ENCODE results near the gene SCD.
A peak's percentile ranks its signal among the peaks of the same experiment; 100 is the strongest.
"Not testable (repeated sequence)": the region's sequence is repeated elsewhere in the genome, so short reads cannot be mapped to it uniquely, and the experiment has no call there.

SCD gene
- 5.4 to 43.6 (median 17.6) reads per million in 4 experiments for total RNA-seq

GRCh38 chr10:100346765-100347567 lies at the start of gene SCD:
Gene SCD, plus strand, starts transcription at chr10:100347233. Its CDS starts 272 bp downstream, at chr10:100347505.
- peak; percentile 62 for DNase-seq

- no peak for DNase-seq
Measured at GRCh38 chr10:100297242-100297641, 49.8 kb upstream of the SCD start.

GRCh38 chr10:100301123-100301522 lies 45.9 kb upstream of the SCD start:
- DNase-seq, result not testable (repeated sequence)

GRCh38 chr10:100303724-100304319 lies 43.2 kb upstream of the SCD start:
- DNase-seq, result no peak

- no peak for DNase-seq
Measured at GRCh38 chr10:100304414-100304813, 42.6 kb upstream of the SCD start.

GRCh38 chr10:100306861-100307260 lies 40.2 kb upstream of the SCD start:
- no peak for DNase-seq

GRCh38 chr10:100307684-100308083 lies 39.3 kb upstream of the SCD start:
- DNase-seq, result no peak

GRCh38 chr10:100311298-100311697 lies 35.7 kb upstream of the SCD start:
- DNase-seq, result no peak

- no peak for DNase-seq
Measured at GRCh38 chr10:100315615-100316014, 31.4 kb upstream of the SCD start.

GRCh38 chr10:100318207-100318606 lies 28.8 kb upstream of the SCD start:
- DNase-seq, result no peak

- no peak for DNase-seq
Measured at GRCh38 chr10:100319707-100320402, 27.2 kb upstream of the SCD start.

GRCh38 chr10:100325158-100325557 lies 21.9 kb upstream of the SCD start:
- no peak for DNase-seq

- DNase-seq, result no peak
Measured at GRCh38 chr10:100327007-100327717, 19.9 kb upstream of the SCD start.

- no peak for DNase-seq
Measured at GRCh38 chr10:100327718-100328009, 19.4 kb upstream of the SCD start.

- DNase-seq, result no peak
Measured at GRCh38 chr10:100328198-100328597, 18.8 kb upstream of the SCD start.

- DNase-seq, result no peak
Measured at GRCh38 chr10:100330079-100330478, 17.0 kb upstream of the SCD start, which contains the start of gene PKD2L1. Gene PKD2L1, minus strand, starts transcription at chr10:100330228. Its CDS starts 125 bp downstream, at chr10:100330103.

GRCh38 chr10:100333106-100333505 lies 13.9 kb upstream of the SCD start:
- DNase-seq, result no peak

- no peak for DNase-seq
Measured at GRCh38 chr10:100333661-100334440, 13.2 kb upstream of the SCD start.

- DNase-seq, result no peak
Measured at GRCh38 chr10:100334762-100335161, 12.3 kb upstream of the SCD start.

- peak; percentile 69 for DNase-seq
Measured at GRCh38 chr10:100338434-100339036, 8.5 kb upstream of the SCD start.

GRCh38 chr10:100339236-100339635 lies 7.8 kb upstream of the SCD start:
- no peak for DNase-seq
